Amniotic epithelial cell (primary cell): ENCODE data around the gene MTHFD1L.
A peak's percentile ranks its signal among the peaks of the same experiment; 100 is the strongest.
"Not testable (repeated sequence)": the region's sequence is repeated elsewhere in the genome, so short reads cannot be mapped to it uniquely, and the experiment has no call there.

Experiments
- DNase-seq: peaks from one replicate; pipeline ENCODE4 v3.0.0-alpha.2; 2010; ENCODE audit warnings: low read depth

The MTHFD1L gene

GRCh38 chr6:151123641-151124040 is 258.1 kb downstream of the MTHFD1L start:
- not testable (repeated sequence) for DNase-seq

- not testable (repeated sequence) for DNase-seq
Observed at GRCh38 chr6:151125242-151125641, 259.7 kb downstream of the MTHFD1L start.

- peak; percentile 55 for DNase-seq
Observed at GRCh38 chr6:151125651-151126416, 260.3 kb downstream of the MTHFD1L start.

- not testable (repeated sequence) for DNase-seq
Observed at GRCh38 chr6:151126417-151126724, 260.9 kb downstream of the MTHFD1L start.

- DNase-seq: not testable (repeated sequence)
Observed at GRCh38 chr6:151127133-151127798, 261.8 kb downstream of the MTHFD1L start.

GRCh38 chr6:151128763-151129370 is 263.4 kb downstream of the MTHFD1L start:
- DNase-seq: no peak

- DNase-seq: no peak
Observed at GRCh38 chr6:151130329-151130728, 264.8 kb downstream of the MTHFD1L start.

- no peak for DNase-seq
Observed at GRCh38 chr6:151131324-151132007, 266.0 kb downstream of the MTHFD1L start.

GRCh38 chr6:151136141-151136755 is 270.7 kb downstream of the MTHFD1L start:
- DNase-seq: peak; percentile 61

GRCh38 chr6:151137542-151137941 is 272.0 kb downstream of the MTHFD1L start:
- no peak for DNase-seq

- no peak for DNase-seq
Observed at GRCh38 chr6:151139524-151139923, 274.0 kb downstream of the MTHFD1L start.

GRCh38 chr6:151140767-151141166 is 275.3 kb downstream of the MTHFD1L start:
- DNase-seq: no peak

GRCh38 chr6:151141685-151142084 is 276.2 kb downstream of the MTHFD1L start:
- peak; percentile 81 for DNase-seq

GRCh38 chr6:151142676-151143075 is 277.2 kb downstream of the MTHFD1L start:
- no peak for DNase-seq

GRCh38 chr6:151143337-151143736 is 277.8 kb downstream of the MTHFD1L start:
- DNase-seq: no peak

- no peak for DNase-seq
Observed at GRCh38 chr6:151143806-151144205, 278.3 kb downstream of the MTHFD1L start.

- peak; percentile 15 for DNase-seq
Observed at GRCh38 chr6:151147118-151147832, 281.8 kb downstream of the MTHFD1L start.

GRCh38 chr6:151148111-151148510 is 282.6 kb downstream of the MTHFD1L start:
- DNase-seq: no peak

GRCh38 chr6:151149793-151150192 is 284.3 kb downstream of the MTHFD1L start:
- no peak for DNase-seq
